ENCODE measurements around the gene IL12RB2.

GRCh38 chr1:67285780-67286488, 21.7 kb upstream of the IL12RB2 start:
- TF ChIP-seq EZH2 (IDR thresholded peaks at IDR 0.05; ENCODE audit: low read length, unreplicated experiment) (no peak), CTCF (conservative IDR thresholded peaks at IDR 0.05; ENCODE audit: low read depth, low read length) (no peak), EZH2phosphoT487 (IDR thresholded peaks at IDR 0.05; ENCODE audit: borderline replicate concordance, low read length) (no peak)
